Kidney (tissue), 14 donors: ENCODE results near the gene ARMC10. TPM values are rescaled to one million over a fixed set of nuclear protein-coding genes. Genes with fewer than 3 reads are reported as not detected.

Experiments used
- DNase-seq, 5 donors: peaks; one replicate each; pipeline ENCODE4 v3.0.0-alpha.2; 2013 to 2020
- FAIRE-seq: peaks from 2 replicates; lab custom pipeline; 2012; peaks lifted over from hg19 to GRCh38; lab: Jason Lieb, UNC
- H3K27ac ChIP-seq, 2 donors: one replicate each; pipeline ENCODE4 v1.7.0; 2013; ENCODE audit warnings: low read depth in 2 of 2, low read length in 2 of 2, inconsistent platforms in 1 of 2
- H3K27me3 ChIP-seq: one replicate; pipeline ENCODE4 v1.7.1; 2013; ENCODE audit warnings: low read length, inconsistent platforms; ENCODE audit not compliant: control insufficient read depth, insufficient read depth
- H3K36me3 ChIP-seq, 3 donors: one replicate each; pipeline versions ENCODE4 v1.7.0 to v1.7.1; 2013; ENCODE audit warnings: low read length in 3 of 3, control low read depth in 1 of 3, inconsistent platforms in 1 of 3; ENCODE audit not compliant: insufficient read depth in 3 of 3, control insufficient read depth in 2 of 3
- H3K4me1 ChIP-seq, 3 donors: one replicate each; pipeline versions ENCODE4 v1.7.0 to v1.7.1; 2013; ENCODE audit warnings: low read length in 3 of 3, inconsistent platforms in 1 of 3, low read depth in 1 of 3; ENCODE audit not compliant: control insufficient read depth in 2 of 3, insufficient read depth in 2 of 3
- H3K4me3 ChIP-seq, 3 donors: one replicate each; pipeline versions ENCODE4 v1.7.0 to v1.8.1; 2013; ENCODE audit warnings: low read length in 3 of 3, control low read depth in 1 of 3, inconsistent platforms in 1 of 3
- H3K9ac ChIP-seq, 3 donors: one replicate each; pipeline versions ENCODE4 v1.7.0 to v1.7.1; 2013; ENCODE audit warnings: low read length in 3 of 3, control low read depth in 1 of 3, inconsistent platforms in 1 of 3
- H3K9me3 ChIP-seq, 3 donors: one replicate each; pipeline versions ENCODE4 v1.7.0 to v1.7.1; 2013; ENCODE audit warnings: low read length in 3 of 3, control low read depth in 1 of 3, inconsistent platforms in 1 of 3; ENCODE audit not compliant: control insufficient read depth in 2 of 3, insufficient read depth in 1 of 3
- intact Hi-C: fragments of 100-400 bp; cut with DNase I; formaldehyde crosslinking; loops from one replicate; pipeline ENCODE4 v1.11.1; 2022
- polyA plus RNA-seq: library from polyadenylated mRNA; stranded (reverse); fragments of 350-450 nt; fragmentation: Illumina TruSeq; extraction: RNeasy Lipid Tissue Mini Kit (QIAGEN cat#74804); gene quantifications from one replicate; pipeline ENCODE4 v1.2.3, GENCODE V29; 2014; ENCODE audit warnings: low read depth, low replicate concordance; ENCODE audit not compliant: insufficient read depth
- total RNA-seq: library from RNA; stranded (reverse); fragmentation: NEBNext Ultra II Directional; extraction: Animal tissue kit (Norgen Biotek cat#: 25700); gene quantifications from one replicate; pipeline ENCODE4 v1.2.1, GENCODE V29; 2021
- TF ChIP-seq, protein P1 (sequence below): IDR thresholded peaks from 3 replicates; pipeline ENCODE4 v1.5.1; 2012; ENCODE audit warnings: mild to moderate bottlenecking, moderate library complexity, borderline replicate concordance; ENCODE audit not compliant: insufficient read depth; ENCODE audit errors: extremely low read depth
- donor health status: control.
- donor health status: control.
- donor health status: control.
- donor health status: control.
- donor health status: control.
- donor health status: DM: yes; HTN: yes; CAD: no.
- donor health status: Normal renal cell carcinoma (clear cell type).

The ARMC10 gene
- total and polyA plus RNA-seq, 2 donors from 2014 or later, result 31.5 to 40.7 TPM

DNA sequence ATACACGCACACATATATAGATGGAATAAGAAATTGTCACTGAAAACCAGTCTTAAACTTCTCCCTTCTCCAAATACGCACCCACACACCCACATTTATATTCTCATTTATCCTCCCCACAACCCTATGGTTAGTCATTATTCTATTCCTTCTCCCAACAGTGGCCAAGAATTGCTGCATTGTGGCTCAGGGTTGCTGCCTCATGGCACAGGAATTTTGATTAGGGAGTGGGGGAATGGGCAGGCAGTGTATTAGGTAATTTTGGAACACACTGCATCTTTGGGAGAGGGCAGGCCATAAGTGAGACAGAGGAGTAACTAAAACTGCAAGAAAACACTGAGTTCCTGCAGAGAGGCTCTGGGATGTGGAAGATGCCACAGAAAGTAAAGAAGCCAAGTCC, 38.2 kb downstream of the ARMC10 start:
- DNase-seq, result no peak
- Histone ChIP-seq H3K4me1 (no peaks in the 10 kb centered on the region), H3K27me3 (no peaks in the 10 kb centered on the region), H3K9ac (no peak overlapping the region), H3K4me3 (no peak overlapping the region), H3K36me3 (peaks cover 0 to 13% (median 3%) of the 10 kb centered on the region in 3 donors), H3K27ac (no peak overlapping the region), H3K9me3 (no peaks in the 10 kb centered on the region)
- intact Hi-C loops, result no loop called here
- FAIRE-seq, result no peak
- TF ChIP-seq, protein P1, sequence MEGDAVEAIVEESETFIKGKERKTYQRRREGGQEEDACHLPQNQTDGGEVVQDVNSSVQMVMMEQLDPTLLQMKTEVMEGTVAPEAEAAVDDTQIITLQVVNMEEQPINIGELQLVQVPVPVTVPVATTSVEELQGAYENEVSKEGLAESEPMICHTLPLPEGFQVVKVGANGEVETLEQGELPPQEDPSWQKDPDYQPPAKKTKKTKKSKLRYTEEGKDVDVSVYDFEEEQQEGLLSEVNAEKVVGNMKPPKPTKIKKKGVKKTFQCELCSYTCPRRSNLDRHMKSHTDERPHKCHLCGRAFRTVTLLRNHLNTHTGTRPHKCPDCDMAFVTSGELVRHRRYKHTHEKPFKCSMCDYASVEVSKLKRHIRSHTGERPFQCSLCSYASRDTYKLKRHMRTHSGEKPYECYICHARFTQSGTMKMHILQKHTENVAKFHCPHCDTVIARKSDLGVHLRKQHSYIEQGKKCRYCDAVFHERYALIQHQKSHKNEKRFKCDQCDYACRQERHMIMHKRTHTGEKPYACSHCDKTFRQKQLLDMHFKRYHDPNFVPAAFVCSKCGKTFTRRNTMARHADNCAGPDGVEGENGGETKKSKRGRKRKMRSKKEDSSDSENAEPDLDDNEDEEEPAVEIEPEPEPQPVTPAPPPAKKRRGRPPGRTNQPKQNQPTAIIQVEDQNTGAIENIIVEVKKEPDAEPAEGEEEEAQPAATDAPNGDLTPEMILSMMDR, result no peak

- peaks cover 2 to 15% (median 5%) of the 10 kb centered on the region in 3 donors for H3K36me3 ChIP-seq
- no peaks in the 10 kb centered on the region for H3K4me1 ChIP-seq
- DNase-seq (no peak), FAIRE-seq (no peak)
- no peak overlapping the region for H3K9ac ChIP-seq
- intact Hi-C loops, result no loop called here
- H3K27ac ChIP-seq, result no peak overlapping the region
- no peaks in the 10 kb centered on the region for H3K9me3 ChIP-seq
- no peak overlapping the region for H3K4me3 ChIP-seq
- H3K27me3 ChIP-seq, result no peaks in the 10 kb centered on the region
- TF ChIP-seq, protein P1, result no peak
These were observed 39.7 kb downstream of the ARMC10 start for GRCh38 chr7:103114576-103115008.

DNA sequence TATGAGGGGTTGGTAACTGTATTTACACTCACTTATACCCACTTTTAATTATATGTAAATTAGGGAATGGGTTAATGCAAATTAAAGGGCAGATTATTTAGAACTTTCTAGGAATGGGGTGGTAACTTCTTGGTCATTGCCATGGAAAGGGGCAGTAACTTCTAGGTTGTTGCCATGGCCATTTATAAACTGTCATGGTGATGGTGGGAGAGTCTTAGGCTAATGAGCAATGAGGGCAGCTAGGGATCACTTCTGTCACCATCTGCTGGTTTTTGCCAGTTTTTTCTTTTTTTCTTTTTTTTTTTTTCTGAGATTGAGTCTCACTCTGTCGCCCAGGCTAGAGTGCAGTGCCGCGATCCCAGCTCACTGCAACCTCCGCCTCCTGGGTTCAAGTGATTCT, 40.8 kb downstream of the ARMC10 start:
- Histone ChIP-seq H3K36me3 (peaks cover 6 to 21% (median 8%) of the 10 kb centered on the region in 3 donors), H3K4me1 (no peaks in the 10 kb centered on the region), H3K27ac (no peak overlapping the region), H3K27me3 (no peaks in the 10 kb centered on the region), H3K9me3 (no peaks in the 10 kb centered on the region), H3K9ac (no peak overlapping the region), H3K4me3 (no peak overlapping the region)
- intact Hi-C loops, result no loop called here
- no peak for FAIRE-seq
- TF ChIP-seq, protein P1, result no peak
- no peak for DNase-seq

- DNase-seq, result no peak
- H3K36me3 ChIP-seq, result peaks cover 9 to 27% (median 11%) of the 10 kb centered on the region in 3 donors
- no peak overlapping the region for H3K27ac ChIP-seq
These were observed 41.6 kb downstream of the ARMC10 start for GRCh38 chr7:103116511-103116910.

More at GRCh38 chr7:103116511-103116910, 41.6 kb downstream of the ARMC10 start:
- H3K4me1 ChIP-seq, result no peaks in the 10 kb centered on the region
- no peaks in the 10 kb centered on the region for H3K9me3 ChIP-seq
- H3K27me3 ChIP-seq, result no peaks in the 10 kb centered on the region
- TF ChIP-seq, protein P1, result no peak
- no peak for FAIRE-seq
- no peak overlapping the region for H3K9ac ChIP-seq
- H3K4me3 ChIP-seq, result no peak overlapping the region
- intact Hi-C loops, result no loop called here
